A549 (cell line): ENCODE data around the gene KCNK17. TPM values are rescaled to one million over a fixed set of nuclear protein-coding genes. Genes with fewer than 3 reads are reported as not detected.

Source experiments
- ATAC-seq, 2 experiments: fragments of 200-7000 bp in 1 of 2; fragments of >200 bp in 1 of 2; cut with Nextera tagmentation in 1 of 2; cut with Tn5 transposase in 1 of 2; 3 replicates each; pipeline versions ENCODE4 v1.8.0 to v1.9.1; 2018 to 2020; ENCODE audit warnings: mild to moderate bottlenecking in 1 of 2, moderate library complexity in 1 of 2
- CTCF ChIA-PET: fragments of 300-600 bp; sonication (Branson Sonifier 250); formaldehyde crosslinking; extraction: SDS; loops from one replicate; lab custom pipeline; 2021; ENCODE audit warnings: antibody characterized with exemption, inconsistent platforms; lab: Yijun Ruan, JAX
- POLR2A ChIA-PET: fragments of 350-600 bp; formaldehyde crosslinking; extraction: SDS; loops from one replicate; lab custom pipeline; 2021; ENCODE audit warnings: antibody characterized with exemption, inconsistent platforms; lab: Yijun Ruan, JAX
- DNase-seq, 2 experiments: peaks; one replicate each; pipeline versions ENCODE4 v3.0.0 to v3.0.0-alpha.2; 2011 to 2016; ENCODE audit warnings: low read depth in 1 of 2, low spot score in 1 of 2
- FAIRE-seq: peaks from 2 replicates; lab custom pipeline; 2011; peaks lifted over from hg19 to GRCh38; lab: Jason Lieb, UNC
- H3K27ac ChIP-seq, 2 experiments: fragments of >200 bp; sonication (Bioruptor Twin); formaldehyde crosslinking; 3 replicates each; pipeline ENCODE4 v1.5.1; 2016 to 2017
- H3K4me1 ChIP-seq: fragments of >200 bp; sonication (Bioruptor Twin); formaldehyde crosslinking; 3 replicates; pipeline ENCODE4 v1.6.1; 2016
- H3K4me2 ChIP-seq: fragments of >200 bp; sonication (Bioruptor Twin); formaldehyde crosslinking; 3 replicates; pipeline ENCODE4 v1.6.1; 2016
- H3K4me3 ChIP-seq: fragments of >200 bp; sonication (Bioruptor Twin); formaldehyde crosslinking; 3 replicates; pipeline ENCODE4 v1.5.1; 2016
- H3K9me3 ChIP-seq: fragments of >200 bp; sonication (Bioruptor Twin); formaldehyde crosslinking; 3 replicates; pipeline ENCODE4 v1.6.1; 2016
- BHLHE40 ChIP-seq: IDR thresholded peaks from 2 replicates; pipeline ENCODE4 v1.6.1; 2012; ENCODE audit warnings: low read depth, low read length, inconsistent platforms
- CHD2 ChIP-seq: fragments of 150-350 bp; IDR thresholded peaks from 2 replicates; pipeline ENCODE4 v1.6.1; 2014; ENCODE audit warnings: low read length; ENCODE audit not compliant: partially characterized antibody
- EHMT2 ChIP-seq: fragments of 200-600 bp; sonication (generic); IDR thresholded peaks from 2 replicates; pipeline ENCODE4 v1.6.1; 2016; ENCODE audit warnings: antibody characterized with exemption, low read depth, mild to moderate bottlenecking, moderate library complexity
- EP300 ChIP-seq, 2 experiments: fragments of >200 bp; sonication (Bioruptor Twin); formaldehyde crosslinking; IDR thresholded peaks; 2 replicates in 1 of 2; 3 replicates in 1 of 2; pipeline ENCODE4 v1.6.1; 2016 to 2017
- FOSL2 ChIP-seq, 2 experiments: fragments of 450-650 bp in 1 of 2; fragments of >200 bp in 1 of 2; sonication (Bioruptor Twin) in 1 of 2; formaldehyde crosslinking; IDR thresholded peaks; 2 replicates each; pipeline versions ENCODE4 v1.5.0 to v1.6.1; 2016 to 2020; ENCODE audit warnings: mild to moderate bottlenecking in 1 of 2, moderate library complexity in 1 of 2
- GATA3 ChIP-seq: IDR thresholded peaks from 2 replicates; pipeline ENCODE4 v1.6.1; 2012; ENCODE audit warnings: borderline replicate concordance
- HDAC2 ChIP-seq: fragments of 200-600 bp; sonication (generic); IDR thresholded peaks from 2 replicates; pipeline ENCODE4 v1.6.1; 2016
- MAFK ChIP-seq: fragments of 450-650 bp; IDR thresholded peaks from 2 replicates; pipeline ENCODE4 v1.6.1; 2014; ENCODE audit not compliant: partially characterized antibody
- NR3C1 ChIP-seq: fragments of >200 bp; sonication (Bioruptor Twin); formaldehyde crosslinking; IDR thresholded peaks from 3 replicates; pipeline ENCODE4 v1.6.1; 2017
- PHF8 ChIP-seq: fragments of 200-600 bp; sonication (generic); IDR thresholded peaks from 2 replicates; pipeline ENCODE4 v1.6.1; 2016; ENCODE audit warnings: low read depth, mild to moderate bottlenecking, antibody characterized with exemption, moderate library complexity, borderline replicate concordance
- SREBF2 ChIP-seq: fragments of 450-650 bp; IDR thresholded peaks from 2 replicates; pipeline ENCODE4 v1.6.1; 2014; ENCODE audit warnings: mild to moderate bottlenecking, moderate library complexity
- ZC3H11A ChIP-seq: fragments of 450-650 bp; IDR thresholded peaks from 2 replicates; pipeline ENCODE4 v1.6.1; 2014; ENCODE audit warnings: antibody characterized with exemption, mild to moderate bottlenecking
- ZNF302 ChIP-seq: fragments of 250-450 bp; sonication (Bioruptor Pico); IDR thresholded peaks from 2 replicates; pipeline ENCODE4 v1.9.0; 2021; ENCODE audit warnings: inconsistent platforms, mild to moderate bottlenecking, moderate library complexity
- ZSCAN20 ChIP-seq: fragments of 250-450 bp; sonication (Bioruptor Pico); IDR thresholded peaks from 2 replicates; pipeline ENCODE4 v1.8.0; 2022; ENCODE audit warnings: mild to moderate bottlenecking, moderate library complexity
- WGBS: methylation state at CpG from one replicate; pipeline ENCODE4 v1.1.6; 2017; ENCODE audit errors: missing lambda C conversion rate; 5-methylcytosine and 5-hydroxymethylcytosine counted together
- polyA plus RNA-seq, 4 experiments: library from polyadenylated mRNA; depleted of rRNA in 3 of 4; stranded (reverse); fragments of >200 nt; fragmentation: RNase III in 1 of 4; extraction: RNeasy Plus Mini Kit Qiagen cat#74134 plus additional on column Dnase treatment in 1 of 4; gene quantifications; 2 replicates in 3 of 4; 3 replicates in 1 of 4; pipeline ENCODE4 v1.2.3, GENCODE V29; 2011 to 2017
- TF ChIP-seq, protein P1 (sequence below): fragments of 250-450 bp; sonication (Bioruptor Pico); IDR thresholded peaks from 2 replicates; pipeline ENCODE4 v1.5.0; 2020; ENCODE audit warnings: low read depth, mild to moderate bottlenecking, moderate library complexity
- TF ChIP-seq, protein P2 (sequence below): IDR thresholded peaks from 2 replicates; pipeline ENCODE4 v1.6.1; 2012
- TF ChIP-seq, protein P3 (sequence below): fragments of >200 bp; sonication (Bioruptor Twin); formaldehyde crosslinking; IDR thresholded peaks from 2 replicates; pipeline ENCODE4 v1.6.1; 2016
- TF ChIP-seq, protein P4 (sequence below): fragments of 450-650 bp; IDR thresholded peaks from 2 replicates; pipeline ENCODE4 v1.6.1; 2014; ENCODE audit warnings: antibody characterized with exemption

KCNK17 gene
- polyA plus RNA-seq, 2 of the 4 experiments (the other 2 are of a cell fraction), result not detected

DNA sequence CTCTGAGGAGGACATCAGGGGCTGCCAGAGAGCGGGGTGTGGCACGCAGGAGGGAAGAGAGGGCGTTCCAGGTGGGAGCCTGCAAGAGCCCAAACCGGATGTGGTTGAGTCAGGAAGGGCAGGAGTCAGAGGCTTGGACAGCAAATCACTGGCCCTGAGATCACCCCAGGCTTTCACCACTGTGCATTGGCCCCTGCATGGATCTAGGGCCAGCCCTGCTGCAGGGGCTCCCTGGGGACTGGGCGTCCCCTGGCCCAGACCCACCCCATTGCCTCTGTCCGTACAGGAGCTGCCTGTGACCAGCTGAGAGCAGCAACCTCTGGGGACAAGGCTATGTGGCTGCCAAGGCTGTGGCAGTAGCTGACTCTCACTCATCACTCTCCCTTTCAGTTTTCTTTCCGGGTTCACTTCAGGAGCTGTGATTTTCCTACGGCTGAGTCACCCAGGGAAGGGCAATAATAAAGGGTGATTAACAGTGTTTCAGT lies 33.9 kb downstream of the KCNK17 start:
- H3K4me2 ChIP-seq, result peak overlapping the region; percentile 48; the same call in 2 of the 3 replicates
- DNase-seq (peak; percentile 21 to 44), ATAC-seq (peak; percentile 79 to 82), FAIRE-seq (no peak)
- CTCF ChIA-PET, result interaction anchor here (1.6 kb wide), 1 partner anchor 22 kb away, joined by 4 read pairs; no protein-coding TSS in a partner anchor
- peak overlapping the region; percentile 11 to 75; a peak in 5 of 6 replicates for H3K27ac ChIP-seq
- POLR2A ChIA-PET, result no interaction called here
- 20% methylated on average over 7 of the region's 8 CpGs for WGBS
- H3K4me1 ChIP-seq, result peaks cover 9% of the 10 kb centered on the region
- TF ChIP-seq EHMT2 (no peak), CHD2 (no peak), ZC3H11A (no peak), FOSL2 (IDR thresholded peaks at IDR 0.05) (no peak), FOSL2 (CRISPR knock-in tag; IDR thresholded peaks at IDR 0.05) (peak; percentile 33), ZNF302 (CRISPR knock-in tag) (no peak)
- TF ChIP-seq, protein P1, sequence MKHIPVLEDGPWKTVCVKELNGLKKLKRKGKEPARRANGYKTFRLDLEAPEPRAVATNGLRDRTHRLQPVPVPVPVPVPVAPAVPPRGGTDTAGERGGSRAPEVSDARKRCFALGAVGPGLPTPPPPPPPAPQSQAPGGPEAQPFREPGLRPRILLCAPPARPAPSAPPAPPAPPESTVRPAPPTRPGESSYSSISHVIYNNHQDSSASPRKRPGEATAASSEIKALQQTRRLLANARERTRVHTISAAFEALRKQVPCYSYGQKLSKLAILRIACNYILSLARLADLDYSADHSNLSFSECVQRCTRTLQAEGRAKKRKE (CRISPR knock-in tag), result no peak
- H3K9me3 ChIP-seq, result no peaks in the 10 kb centered on the region
- H3K4me3 ChIP-seq, result no peak overlapping the region

DNA sequence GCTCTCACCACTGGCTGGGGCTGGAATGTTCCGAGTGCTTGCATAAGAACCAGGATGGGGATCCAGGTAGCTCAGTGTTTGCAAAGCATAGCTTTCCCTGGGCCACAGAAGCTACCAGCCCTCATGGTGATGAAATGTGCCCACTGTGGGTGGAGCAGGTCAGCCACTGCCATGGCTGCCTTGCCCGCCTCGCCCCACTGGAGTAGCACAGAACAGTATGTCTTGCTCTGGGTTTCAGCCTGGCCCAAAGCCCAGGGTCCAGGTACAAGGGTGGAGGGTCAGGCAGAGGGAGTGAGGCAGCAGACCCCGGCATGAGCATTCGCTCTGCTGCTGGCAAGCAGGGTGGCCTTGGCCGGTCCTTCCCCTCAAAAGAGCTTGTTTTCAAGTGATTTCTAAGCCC lies 34.7 kb downstream of the KCNK17 start:
- Histone ChIP-seq H3K4me1 (peaks cover 9% of the 10 kb centered on the region), H3K9me3 (no peaks in the 10 kb centered on the region), H3K4me3 (no peak overlapping the region), H3K27ac (no peak overlapping the region; a peak in 1 of 6 replicates), H3K4me2 (no peak overlapping the region)
- ATAC-seq, result no peak
- FAIRE-seq, result no peak
- TF ChIP-seq, protein P2, sequence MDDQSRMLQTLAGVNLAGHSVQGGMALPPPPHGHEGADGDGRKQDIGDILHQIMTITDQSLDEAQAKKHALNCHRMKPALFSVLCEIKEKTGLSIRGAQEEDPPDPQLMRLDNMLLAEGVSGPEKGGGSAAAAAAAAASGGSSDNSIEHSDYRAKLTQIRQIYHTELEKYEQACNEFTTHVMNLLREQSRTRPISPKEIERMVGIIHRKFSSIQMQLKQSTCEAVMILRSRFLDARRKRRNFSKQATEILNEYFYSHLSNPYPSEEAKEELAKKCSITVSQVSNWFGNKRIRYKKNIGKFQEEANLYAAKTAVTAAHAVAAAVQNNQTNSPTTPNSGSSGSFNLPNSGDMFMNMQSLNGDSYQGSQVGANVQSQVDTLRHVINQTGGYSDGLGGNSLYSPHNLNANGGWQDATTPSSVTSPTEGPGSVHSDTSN, result no peak
- TF ChIP-seq BHLHE40 (no peak), HDAC2 (no peak), SREBF2 (no peak)
- WGBS, result 84% methylated on average over 3 of the region's 6 CpGs
- no peak for DNase-seq
- CTCF ChIA-PET, result interaction anchor here (1.6 kb wide), 1 partner anchor 23 kb away, joined by 4 read pairs; no protein-coding TSS in a partner anchor
- POLR2A ChIA-PET, result no interaction called here

DNA sequence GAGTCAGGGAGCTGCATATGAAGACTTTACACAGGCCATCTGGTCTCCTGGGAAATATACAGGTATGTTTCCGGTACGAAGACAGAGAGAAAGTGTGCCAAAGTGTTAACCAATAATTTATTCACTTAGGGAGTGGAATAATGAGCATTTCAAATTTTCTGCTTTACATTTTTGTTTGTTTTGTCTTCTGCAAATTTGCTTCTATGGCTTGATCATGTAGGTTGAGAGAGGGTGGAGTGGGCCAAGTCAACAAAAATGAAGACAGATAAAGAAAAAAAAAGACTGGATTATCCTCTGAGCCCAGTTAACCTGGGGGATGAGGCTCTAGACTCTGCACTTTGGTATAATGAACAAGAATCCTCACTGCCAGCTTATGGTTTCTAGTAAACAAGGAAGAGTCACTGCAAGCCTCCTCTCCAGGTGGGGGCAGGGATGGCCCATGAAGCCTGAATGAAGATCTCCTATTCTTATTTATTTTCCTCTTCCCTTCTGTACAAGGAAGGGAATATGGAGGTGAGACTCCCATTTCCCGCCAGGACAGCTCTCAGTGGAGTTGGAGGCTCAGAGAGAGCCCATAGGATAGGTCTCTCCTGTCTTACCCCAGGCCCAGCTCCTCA lies 37.7 kb downstream of the KCNK17 start:
- ATAC-seq, result no peak
- FAIRE-seq, result no peak
- no peak for TF ChIP-seq EP300 (IDR thresholded peaks at IDR 0.05)
- TF ChIP-seq, protein P3, sequence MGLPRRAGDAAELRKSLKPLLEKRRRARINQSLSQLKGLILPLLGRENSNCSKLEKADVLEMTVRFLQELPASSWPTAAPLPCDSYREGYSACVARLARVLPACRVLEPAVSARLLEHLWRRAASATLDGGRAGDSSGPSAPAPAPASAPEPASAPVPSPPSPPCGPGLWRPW, result no peak
- no peak for TF ChIP-seq PHF8
- TF ChIP-seq CHD2, result no peak
- no peak for TF ChIP-seq NR3C1
- TF ChIP-seq, all 56 proteins: peak for 0
- DNase-seq, result no peak
- Histone ChIP-seq H3K4me2 (no peak overlapping the region), H3K4me1 (peaks cover 9% of the 10 kb centered on the region), H3K9me3 (no peaks in the 10 kb centered on the region), H3K4me3 (no peak overlapping the region), H3K27ac (no peak overlapping the region)
- ChIA-PET POLR2A (no interaction called here), CTCF (interaction anchor here (0.6 kb wide), 1 partner anchor 26 kb away, joined by 3 read pairs; no protein-coding TSS in a partner anchor)
- 81% methylated on average over 3 of the region's 3 CpGs for WGBS

DNA sequence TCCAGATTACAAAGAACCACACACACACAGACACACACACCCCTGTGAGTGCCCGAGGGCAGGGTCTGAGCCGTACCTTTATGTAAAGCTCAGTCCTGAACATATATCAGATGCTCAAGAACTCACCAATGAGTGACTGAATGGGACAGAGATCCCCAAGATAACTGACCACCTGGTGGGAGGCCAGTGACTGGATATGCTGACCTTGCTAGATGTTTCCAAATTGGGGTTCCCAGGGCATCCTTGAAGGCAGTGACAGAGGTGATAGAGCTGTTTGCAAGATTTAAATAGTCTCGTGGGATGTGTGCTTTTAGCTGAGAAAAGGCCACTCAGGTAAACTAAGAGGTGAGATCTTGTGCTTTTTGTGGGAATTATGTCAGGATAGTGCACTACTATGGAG lies 39.3 kb downstream of the KCNK17 start:
- DNase-seq, result no peak
- 39% methylated on average over 3 of the region's 3 CpGs for WGBS
- H3K4me2 ChIP-seq, result no peak overlapping the region
- no peak overlapping the region for H3K27ac ChIP-seq
- no peaks in the 10 kb centered on the region for H3K9me3 ChIP-seq
- no peak for FAIRE-seq
- TF ChIP-seq GATA3 (no peak), ZSCAN20 (CRISPR knock-in tag) (no peak), MAFK (peak; percentile 13), NR3C1 (no peak)
- TF ChIP-seq, protein P4, sequence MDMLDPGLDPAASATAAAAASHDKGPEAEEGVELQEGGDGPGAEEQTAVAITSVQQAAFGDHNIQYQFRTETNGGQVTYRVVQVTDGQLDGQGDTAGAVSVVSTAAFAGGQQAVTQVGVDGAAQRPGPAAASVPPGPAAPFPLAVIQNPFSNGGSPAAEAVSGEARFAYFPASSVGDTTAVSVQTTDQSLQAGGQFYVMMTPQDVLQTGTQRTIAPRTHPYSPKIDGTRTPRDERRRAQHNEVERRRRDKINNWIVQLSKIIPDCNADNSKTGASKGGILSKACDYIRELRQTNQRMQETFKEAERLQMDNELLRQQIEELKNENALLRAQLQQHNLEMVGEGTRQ, result no peak
- H3K4me1 ChIP-seq, result peaks cover under 1% of the 10 kb centered on the region
- no peak overlapping the region for H3K4me3 ChIP-seq
- ChIA-PET CTCF (interaction anchor here (1.2 kb wide), 1 partner anchor 28 kb away, joined by 3 read pairs; no protein-coding TSS in a partner anchor), POLR2A (no interaction called here)
- no peak for ATAC-seq
